Trophoblast cell (in vitro differentiated cells and primary cell): ENCODE data around the gene NPL.
A peak's percentile ranks its signal among the peaks of the same experiment; 100 is the strongest.

ENCODE experiments used
- DNase-seq, 2 donors: peaks; one replicate each; pipeline ENCODE4 v3.0.0-alpha.2; 2016
- H2AFZ ChIP-seq: 2 replicates; pipeline ENCODE4 v1.6.1; 2013; ENCODE audit warnings: low read length, moderate library complexity, mild to moderate bottlenecking; ENCODE audit not compliant: insufficient read depth, poor library complexity
- H2AK5ac ChIP-seq: 2 replicates; pipeline ENCODE4 v1.6.1; 2013; ENCODE audit warnings: mild to moderate bottlenecking, low read length
- H2BK120ac ChIP-seq: 2 replicates; pipeline ENCODE4 v1.6.1; 2013; ENCODE audit warnings: low read length, mild to moderate bottlenecking, moderate library complexity; ENCODE audit not compliant: insufficient read depth, poor library complexity
- H2BK12ac ChIP-seq: 2 replicates; pipeline ENCODE4 v1.6.1; 2013; ENCODE audit warnings: mild to moderate bottlenecking, low read length, moderate library complexity
- H2BK5ac ChIP-seq: 2 replicates; pipeline ENCODE4 v1.6.1; 2013; ENCODE audit warnings: low read length, low read depth, moderate library complexity, mild to moderate bottlenecking; ENCODE audit not compliant: poor library complexity
- H3K14ac ChIP-seq: 2 replicates; pipeline ENCODE4 v1.6.1; 2013; ENCODE audit warnings: mild to moderate bottlenecking, low read length
- H3K18ac ChIP-seq: 2 replicates; pipeline ENCODE4 v1.6.1; 2013; ENCODE audit warnings: mild to moderate bottlenecking, low read length
- H3K23ac ChIP-seq: 2 replicates; pipeline ENCODE4 v1.6.1; 2013; ENCODE audit warnings: low read length
- H3K27ac ChIP-seq: 2 replicates; pipeline ENCODE4 v1.5.1; 2013; ENCODE audit warnings: low read depth, mild to moderate bottlenecking, inconsistent platforms, low read length, moderate library complexity
- H3K27me3 ChIP-seq: 2 replicates; pipeline ENCODE4 v1.6.1; 2013; ENCODE audit warnings: inconsistent platforms, mild to moderate bottlenecking, low read length, moderate library complexity; ENCODE audit not compliant: insufficient read depth
- H3K36me3 ChIP-seq, 2 experiments: 1 replicate in 1 of 2; 2 replicates in 1 of 2; pipeline ENCODE4 v1.6.1; 2013; ENCODE audit warnings: low read length in 2 of 2, mild to moderate bottlenecking in 2 of 2, moderate library complexity in 1 of 2; ENCODE audit not compliant: insufficient read depth in 2 of 2, control insufficient read depth in 1 of 2
- H3K4ac ChIP-seq: 2 replicates; pipeline ENCODE4 v1.6.1; 2013; ENCODE audit warnings: low read depth, mild to moderate bottlenecking, low read length, moderate library complexity
- H3K4me1 ChIP-seq, 2 experiments: 1 replicate in 1 of 2; 2 replicates in 1 of 2; pipeline ENCODE4 v1.6.1; 2013; ENCODE audit warnings: low read length in 2 of 2, mild to moderate bottlenecking in 2 of 2, moderate library complexity in 1 of 2; ENCODE audit not compliant: insufficient read depth in 2 of 2, control insufficient read depth in 1 of 2
- H3K4me2 ChIP-seq: 2 replicates; pipeline ENCODE4 v1.6.1; 2013; ENCODE audit warnings: inconsistent platforms, mild to moderate bottlenecking, low read length, moderate library complexity
- H3K4me3 ChIP-seq: 2 replicates; pipeline ENCODE4 v1.5.1; 2013; ENCODE audit warnings: mild to moderate bottlenecking, low read depth, low read length, inconsistent platforms
- H3K79me1 ChIP-seq: one replicate; pipeline ENCODE4 v1.6.1; 2013; ENCODE audit warnings: low read length
- H3K79me2 ChIP-seq: 2 replicates; pipeline ENCODE4 v1.6.1; 2013; ENCODE audit warnings: low read length, mild to moderate bottlenecking; ENCODE audit not compliant: control insufficient read depth, insufficient read depth, poor library complexity
- H3K9ac ChIP-seq: 2 replicates; pipeline ENCODE4 v1.6.1; 2013; ENCODE audit warnings: mild to moderate bottlenecking, low read length
- H3K9me3 ChIP-seq: 2 replicates; pipeline ENCODE4 v1.6.1; 2013; ENCODE audit warnings: low read depth, mild to moderate bottlenecking, control low read depth, inconsistent platforms, low read length; ENCODE audit not compliant: insufficient read depth
- H4K12ac ChIP-seq: 2 replicates; pipeline ENCODE4 v1.6.1; 2013; ENCODE audit warnings: low read depth, mild to moderate bottlenecking, low read length, moderate library complexity
- H4K8ac ChIP-seq: 2 replicates; pipeline ENCODE4 v1.6.1; 2013; ENCODE audit warnings: low read depth, mild to moderate bottlenecking, low read length, moderate library complexity
- H4K91ac ChIP-seq: one replicate; pipeline ENCODE4 v1.6.1; 2013; ENCODE audit warnings: low read depth, mild to moderate bottlenecking, low read length, moderate library complexity
- WGBS: extraction: QIAGEN DNeasy Blood & Tissue Kit; methylation state at CpG from one replicate; pipeline ENCODE4 v1.1.7; 2013; ENCODE audit warnings: missing lambda C conversion rate; ENCODE audit not compliant: insufficient read length, insufficient coverage; ENCODE audit errors: extremely low coverage; 5-methylcytosine and 5-hydroxymethylcytosine counted together

NPL gene

GRCh38 chr1:182845379-182845778, 55.8 kb downstream of the NPL start:
- WGBS = no CpG with 5 or more reads among the region's 1 CpG
- Histone ChIP-seq H2BK5ac (no peak overlapping the region), H3K36me3 (peaks cover 24 to 39% of the 10 kb centered on the region in 2 experiments), H3K79me2 (peaks cover 26% of the 10 kb centered on the region), H3K4me2 (no peak overlapping the region), H4K8ac (no peak overlapping the region), H3K9me3 (no peaks in the 10 kb centered on the region), H4K12ac (no peak overlapping the region), H3K27ac (no peak overlapping the region), H3K9ac (no peak overlapping the region), H3K23ac (no peak overlapping the region), H2BK12ac (no peak overlapping the region), H3K4me3 (no peak overlapping the region), H3K18ac (no peak overlapping the region), H4K91ac (no peak overlapping the region), H3K4ac (peak overlapping the region; percentile 90), H2AFZ (no peak overlapping the region), H3K14ac (no peak overlapping the region), H3K79me1 (no peaks in the 10 kb centered on the region), H2BK120ac (no peak overlapping the region), H3K4me1 (peaks cover 0 to 5% of the 10 kb centered on the region in 2 experiments), H2AK5ac (no peak overlapping the region), H3K27me3 (no peaks in the 10 kb centered on the region)
- no peak for DNase-seq

GRCh38 chr1:182845894-182846293, 56.3 kb downstream of the NPL start:
- Histone ChIP-seq H2BK5ac (no peak overlapping the region), H3K79me1 (no peaks in the 10 kb centered on the region), H3K4me1 (peaks cover 0 to 4% of the 10 kb centered on the region in 2 experiments)

GRCh38 chr1:182847105-182847504, 57.5 kb downstream of the NPL start:
- Histone ChIP-seq H4K8ac (no peak overlapping the region), H2BK12ac (no peak overlapping the region), H4K12ac (no peak overlapping the region), H3K4me2 (no peak overlapping the region), H4K91ac (no peak overlapping the region), H3K9me3 (no peaks in the 10 kb centered on the region), H3K4me3 (no peak overlapping the region), H3K14ac (no peak overlapping the region), H3K4ac (peak overlapping the region; percentile 83), H3K4me1 (peaks cover 0 to 2% of the 10 kb centered on the region in 2 experiments), H2BK120ac (no peak overlapping the region), H2BK5ac (no peak overlapping the region), H2AFZ (no peak overlapping the region), H3K79me1 (no peaks in the 10 kb centered on the region), H3K23ac (no peak overlapping the region), H3K9ac (no peak overlapping the region), H3K18ac (no peak overlapping the region), H3K79me2 (peaks cover 20% of the 10 kb centered on the region), H3K27ac (no peak overlapping the region), H3K27me3 (no peaks in the 10 kb centered on the region), H2AK5ac (no peak overlapping the region), H3K36me3 (peaks cover 28 to 44% of the 10 kb centered on the region in 2 experiments)
- DNase-seq = no peak

More at GRCh38 chr1:182845894-182846293, 56.3 kb downstream of the NPL start:
- H2AK5ac ChIP-seq = no peak overlapping the region
- no peak overlapping the region for H3K23ac ChIP-seq
- no peak overlapping the region for H3K4me2 ChIP-seq
- H3K79me2 ChIP-seq = peaks cover 22% of the 10 kb centered on the region
- H2BK120ac ChIP-seq = no peak overlapping the region
- no peak overlapping the region for H4K8ac ChIP-seq
- H3K4ac ChIP-seq = peak overlapping the region; percentile 90
- no peak for DNase-seq
- H3K18ac ChIP-seq = no peak overlapping the region
- no peaks in the 10 kb centered on the region for H3K27me3 ChIP-seq
- H3K9ac ChIP-seq = no peak overlapping the region
- no peak overlapping the region for H2BK12ac ChIP-seq
- no peak overlapping the region for H3K27ac ChIP-seq
- no peak overlapping the region for H4K91ac ChIP-seq
- no peaks in the 10 kb centered on the region for H3K9me3 ChIP-seq
- peaks cover 27 to 41% of the 10 kb centered on the region in 2 experiments for H3K36me3 ChIP-seq
- no peak overlapping the region for H3K14ac ChIP-seq
- no peak overlapping the region for H4K12ac ChIP-seq
- no CpG with 5 or more reads among the region's 5 CpGs for WGBS
- H3K4me3 ChIP-seq = no peak overlapping the region
- H2AFZ ChIP-seq = no peak overlapping the region

GRCh38 chr1:182848736-182849135, 59.2 kb downstream of the NPL start:
- Histone ChIP-seq H3K18ac (no peak overlapping the region), H3K79me2 (peaks cover 19% of the 10 kb centered on the region), H3K36me3 (peaks cover 33 to 51% of the 10 kb centered on the region in 2 experiments), H3K27ac (no peak overlapping the region), H3K23ac (peak overlapping the region; percentile 66), H2AFZ (no peak overlapping the region), H4K91ac (no peak overlapping the region), H3K27me3 (no peaks in the 10 kb centered on the region), H3K79me1 (no peaks in the 10 kb centered on the region), H3K4me3 (no peak overlapping the region), H2BK12ac (no peak overlapping the region), H3K4me1 (peaks cover 0 to 2% of the 10 kb centered on the region in 2 experiments), H4K8ac (no peak overlapping the region), H2AK5ac (no peak overlapping the region), H3K9me3 (no peaks in the 10 kb centered on the region), H3K4me2 (no peak overlapping the region), H2BK120ac (no peak overlapping the region), H2BK5ac (no peak overlapping the region), H3K4ac (peak overlapping the region; percentile 76), H3K14ac (no peak overlapping the region), H3K9ac (no peak overlapping the region), H4K12ac (no peak overlapping the region)
- DNase-seq = no peak
- WGBS = no CpG with 5 or more reads among the region's 2 CpGs
